ENCODE measurements around the gene CKM. TPM values are rescaled to one million over a fixed set of nuclear protein-coding genes. Genes with fewer than 3 reads are reported as not detected.

The CKM gene
- under 0.01 TPM in 1 of 2 replicates, not detected in the other for total RNA-seq

DNA sequence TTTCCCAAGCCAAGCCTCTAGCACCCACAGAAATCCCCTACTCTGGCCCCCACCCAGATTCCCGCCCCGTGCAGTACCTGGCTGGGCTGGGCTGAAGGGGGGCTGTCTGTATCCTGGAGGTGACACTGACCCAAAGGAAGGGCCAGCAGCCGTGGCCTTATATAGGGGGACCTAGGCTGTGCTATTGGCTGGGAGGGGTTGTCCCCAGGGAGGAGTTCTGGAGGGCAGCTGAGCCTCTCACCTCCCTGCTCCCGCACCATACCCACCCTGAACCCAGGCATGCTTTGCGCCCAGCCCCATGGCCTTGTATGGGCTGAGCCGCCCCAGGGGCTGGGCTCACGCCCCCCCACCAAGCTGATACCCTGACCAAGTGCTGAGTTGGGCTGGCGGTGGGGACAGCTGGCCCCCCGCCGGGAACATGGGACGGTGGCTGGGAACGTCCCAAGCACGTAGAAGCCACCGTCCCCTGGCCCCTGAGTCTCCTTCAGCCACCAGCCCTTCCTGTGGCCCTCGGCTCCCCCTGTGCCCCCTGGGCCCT, at the start of gene CKM:
CKM (minus strand) TSS at position 132 of the 538 bp plus-strand sequence. CDS start 3,162 bp downstream, outside the sequence.

DNA sequence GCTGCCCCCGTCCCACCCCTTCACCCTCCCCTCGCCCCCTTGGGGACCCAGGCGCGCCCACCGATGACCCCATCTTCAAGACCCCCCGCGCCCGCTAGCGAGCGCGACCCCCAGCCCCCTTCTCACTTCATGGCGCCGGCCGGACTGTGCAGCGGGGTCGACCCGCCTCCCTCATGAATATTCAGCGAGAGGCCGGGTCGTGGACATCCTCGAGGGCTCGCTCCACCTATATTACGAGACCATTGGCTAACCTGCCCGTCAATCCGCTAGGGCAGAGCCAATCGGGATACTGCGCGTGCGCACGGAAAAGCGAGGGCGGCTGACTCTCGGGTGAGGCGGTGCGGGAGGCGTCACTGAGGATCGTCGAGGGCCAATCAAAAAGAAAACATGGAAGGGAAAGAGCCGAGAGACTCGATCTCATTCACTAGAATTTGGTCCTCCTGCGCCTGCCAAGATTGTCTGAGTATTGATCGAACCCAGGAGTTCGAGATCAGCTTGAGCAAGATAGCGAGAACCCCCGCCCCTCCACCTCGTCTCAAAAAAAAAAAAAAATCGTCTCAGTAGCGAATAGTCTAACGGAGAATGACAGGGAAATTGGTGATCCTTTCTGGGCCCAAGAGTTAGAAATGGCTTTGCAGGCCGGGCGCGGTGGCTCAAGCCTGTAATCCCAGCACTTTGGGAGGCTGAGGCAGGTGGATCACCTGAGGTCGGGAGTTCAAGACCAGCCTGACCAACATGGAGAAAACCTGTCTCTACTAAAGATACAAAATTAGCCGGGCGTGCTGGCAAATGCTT, 47.9 kb upstream of the CKM start, which contains the start of gene ERCC2:
ERCC2 (minus strand) TSS at position 164 of the 795 bp plus-strand sequence; CDS start at position 131, 33 bp downstream.

DNA sequence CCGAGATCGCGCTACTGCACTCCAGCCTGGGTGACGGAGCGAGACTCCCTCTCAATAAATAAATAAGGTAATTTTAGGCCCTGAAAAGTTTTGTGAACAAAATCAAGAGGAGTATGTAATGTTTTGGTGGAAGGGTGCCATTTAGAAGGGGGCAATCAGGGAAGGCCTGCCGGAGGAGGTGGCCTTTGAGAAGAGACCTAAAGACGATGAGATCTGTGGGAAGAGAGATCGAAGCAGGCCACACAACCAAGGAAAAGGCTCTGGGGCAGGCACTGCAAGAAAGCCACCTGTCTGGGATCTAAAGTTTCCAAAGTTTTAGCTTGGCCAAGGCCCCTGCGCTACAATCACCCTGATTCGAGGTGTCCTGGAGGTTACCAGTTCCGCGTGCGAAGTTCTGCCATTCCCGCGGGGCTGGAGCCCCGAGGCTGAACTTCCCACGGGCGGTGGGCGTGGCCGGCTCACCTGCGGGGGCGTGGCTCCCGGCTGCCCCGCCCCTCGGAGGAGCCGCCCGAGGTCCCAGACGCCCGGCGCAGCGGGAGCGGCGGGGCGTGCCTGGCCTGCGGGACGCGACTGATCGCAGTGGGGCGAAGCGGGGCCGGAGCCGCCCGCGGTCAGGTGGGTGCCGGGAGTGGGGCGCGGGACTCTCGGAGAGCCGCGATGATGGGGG, 17.7 kb upstream of the CKM start, which contains the start of gene KLC3:
KLC3 (plus strand) TSS at position 519 of the 667 bp plus-strand sequence. CDS start 4,792 bp downstream, outside the sequence.

Other genes with a start within 250 kb of the CKM start
- gene ZNF296, start 246.4 kb downstream of the CKM start, total RNA-seq: not detected in 2 replicates
- gene GEMIN7, start 243.6 kb downstream of the CKM start, total RNA-seq: 12.1 and 15.6 TPM in 2 replicates
- 20.6 and 29.2 TPM in 2 replicates for gene PPP1R37, start 229.7 kb downstream of the CKM start, total RNA-seq
- gene NKPD1, start 161.9 kb downstream of the CKM start, total RNA-seq: 0.14 and 0.18 TPM in 2 replicates
- gene TRAPPC6A, start 144.6 kb downstream of the CKM start, total RNA-seq: 13.5 and 14.1 TPM in 2 replicates
- gene BLOC1S3, start 144.1 kb downstream of the CKM start, total RNA-seq: 2.3 and 2.9 TPM in 2 replicates
- under 0.01 and 0.09 TPM in 2 replicates for gene EXOC3L2, start 77.5 kb downstream of the CKM start, total RNA-seq
- 8.2 and 11.9 TPM in 2 replicates for gene MARK4, start 71.6 kb downstream of the CKM start, total RNA-seq
- under 0.01 and 0.09 TPM in 2 replicates for gene KLC3, start 17.9 kb upstream of the CKM start, total RNA-seq
- gene ERCC2, start 47.7 kb upstream of the CKM start, total RNA-seq: 19.6 and 27.3 TPM in 2 replicates
- 1.6 and 1.7 TPM in 2 replicates for gene PPP1R13L, start 82.2 kb upstream of the CKM start, total RNA-seq
- gene POLR1G, start 83.8 kb upstream of the CKM start, total RNA-seq: 2.8 and 5.4 TPM in 2 replicates
- gene ERCC1, start 101.0 kb upstream of the CKM start, total RNA-seq: 76.4 and 88.5 TPM in 2 replicates
- gene FOSB, start 145.1 kb upstream of the CKM start, total RNA-seq: 0.57 and 2.7 TPM in 2 replicates
- 4.7 and 5.9 TPM in 2 replicates for gene RTN2, start 174.2 kb upstream of the CKM start, total RNA-seq
- gene PPM1N, start 175.6 kb upstream of the CKM start, total RNA-seq: 1.4 and 2.6 TPM in 2 replicates
- gene VASP, start 184.6 kb upstream of the CKM start, total RNA-seq: 41.0 and 46.4 TPM in 2 replicates